GM21576 (cell line): Measurements from ENCODE around the gene POSTN.

ENCODE experiments used
- ATAC-seq: cut with Tn5 transposase; IDR thresholded peaks from one replicate; pipeline ENCODE4 v1.9.1; 2021; ENCODE audit warnings: mild to moderate bottlenecking, moderate library complexity; ENCODE audit not compliant: unreplicated experiment

Gene POSTN

GRCh38 chr13:37598597-37598996 lies at the start of gene POSTN:
Gene POSTN, minus strand, starts transcription at chr13:37598768. Its CDS starts 42 bp downstream, at chr13:37598726.
- ATAC-seq: no peak

- no peak for ATAC-seq
Observed at GRCh38 chr13:37647031-37647650, 48.6 kb upstream of the POSTN start.

GRCh38 chr13:37646531-37646930 lies 48.0 kb upstream of the POSTN start:
- ATAC-seq: no peak

GRCh38 chr13:37645181-37645740 lies 46.7 kb upstream of the POSTN start:
- ATAC-seq: no peak

GRCh38 chr13:37641391-37641790 lies 42.8 kb upstream of the POSTN start:
- no peak for ATAC-seq

GRCh38 chr13:37640499-37640898 lies 41.9 kb upstream of the POSTN start:
- ATAC-seq: no peak

- ATAC-seq: no peak
Observed at GRCh38 chr13:37636701-37637100, 38.1 kb upstream of the POSTN start.

- no peak for ATAC-seq
Observed at GRCh38 chr13:37632294-37632693, 33.7 kb upstream of the POSTN start.

- ATAC-seq: no peak
Observed at GRCh38 chr13:37627428-37627827, 28.9 kb upstream of the POSTN start.

- ATAC-seq: no peak
Observed at GRCh38 chr13:37621811-37622361, 23.3 kb upstream of the POSTN start.

- ATAC-seq: no peak
Observed at GRCh38 chr13:37618554-37618953, 20.0 kb upstream of the POSTN start.

GRCh38 chr13:37617173-37617572 lies 18.6 kb upstream of the POSTN start:
- ATAC-seq: no peak

GRCh38 chr13:37616131-37616530 lies 17.6 kb upstream of the POSTN start:
- no peak for ATAC-seq

GRCh38 chr13:37615276-37615675 lies 16.7 kb upstream of the POSTN start:
- ATAC-seq: no peak

- ATAC-seq: no peak
Observed at GRCh38 chr13:37613638-37614037, 15.1 kb upstream of the POSTN start.

- ATAC-seq: no peak
Observed at GRCh38 chr13:37613236-37613635, 14.7 kb upstream of the POSTN start.

- ATAC-seq: no peak
Observed at GRCh38 chr13:37608750-37609339, 10.3 kb upstream of the POSTN start.

GRCh38 chr13:37602733-37603381 lies 4.3 kb upstream of the POSTN start:
- ATAC-seq: no peak

- ATAC-seq: no peak
Observed at GRCh38 chr13:37601648-37602440, 3.3 kb upstream of the POSTN start.

GRCh38 chr13:37599519-37599918 lies 951 bp upstream of the POSTN start:
- no peak for ATAC-seq

- ATAC-seq: no peak
Observed at GRCh38 chr13:37597477-37598025, 1.0 kb downstream of the POSTN start.
